Iris pigment epithelial cell (primary cell): Measurements from ENCODE around the gene LILRA2.
"Not testable (repeated sequence)": the region's sequence is repeated elsewhere in the genome, so short reads cannot be mapped to it uniquely, and the experiment has no call there.

Experiments
- DNase-seq: peaks from one replicate; pipeline ENCODE4 v3.0.0-alpha.2; 2011; ENCODE audit warnings: low read depth

LILRA2 gene

GRCh38 chr19:54609356-54609791 is 35.8 kb downstream of the LILRA2 start:
- DNase-seq = no peak

- DNase-seq = no peak
Measured at GRCh38 chr19:54612428-54612827, 38.8 kb downstream of the LILRA2 start.

GRCh38 chr19:54614726-54615125 is 41.1 kb downstream of the LILRA2 start:
- no peak for DNase-seq

GRCh38 chr19:54616057-54616456 is 42.5 kb downstream of the LILRA2 start:
- DNase-seq = no peak

- no peak for DNase-seq
Measured at GRCh38 chr19:54616821-54617560, 43.4 kb downstream of the LILRA2 start.

- no peak for DNase-seq
Measured at GRCh38 chr19:54620464-54620863, 46.9 kb downstream of the LILRA2 start.

GRCh38 chr19:54622431-54622830 is 48.8 kb downstream of the LILRA2 start:
- no peak for DNase-seq

- not testable (repeated sequence) for DNase-seq
Measured at GRCh38 chr19:54624234-54624633, 50.6 kb downstream of the LILRA2 start.

GRCh38 chr19:54624934-54625730 is 51.5 kb downstream of the LILRA2 start:
- DNase-seq = not testable (repeated sequence)

GRCh38 chr19:54626757-54627156 is 53.2 kb downstream of the LILRA2 start:
- no peak for DNase-seq

GRCh38 chr19:54627912-54628311 is 54.3 kb downstream of the LILRA2 start:
- DNase-seq = not testable (repeated sequence)

GRCh38 chr19:54630262-54630661 is 56.7 kb downstream of the LILRA2 start, which contains the start of gene LILRB1:
TSS of gene LILRB1 (plus strand) at chr19:54630484. CDS start at chr19:54631074, 590 bp downstream.
- DNase-seq = not testable (repeated sequence)

- DNase-seq = no peak
Measured at GRCh38 chr19:54630782-54631181, 57.2 kb downstream of the LILRA2 start.

- DNase-seq = not testable (repeated sequence)
Measured at GRCh38 chr19:54631489-54632337, 58.1 kb downstream of the LILRA2 start.

GRCh38 chr19:54632517-54632916 is 58.9 kb downstream of the LILRA2 start:
- DNase-seq = not testable (repeated sequence)

GRCh38 chr19:54633401-54633800 is 59.8 kb downstream of the LILRA2 start:
- no peak for DNase-seq

- not testable (repeated sequence) for DNase-seq
Measured at GRCh38 chr19:54636081-54636480, 62.5 kb downstream of the LILRA2 start.

GRCh38 chr19:54638683-54639082 is 65.1 kb downstream of the LILRA2 start:
- no peak for DNase-seq
